A549 (cell line): Measurements from ENCODE around the gene PDE7B. TPM values are rescaled to one million over a fixed set of nuclear protein-coding genes. Genes with fewer than 3 reads are reported as not detected.

ENCODE experiments used
- ATAC-seq, 2 experiments: fragments of 200-7000 bp in 1 of 2; fragments of >200 bp in 1 of 2; cut with Nextera tagmentation in 1 of 2; cut with Tn5 transposase in 1 of 2; 3 replicates each; pipeline versions ENCODE4 v1.8.0 to v1.9.1; 2018 to 2020; ENCODE audit warnings: mild to moderate bottlenecking in 1 of 2, moderate library complexity in 1 of 2
- CTCF ChIA-PET: fragments of 300-600 bp; sonication (Branson Sonifier 250); formaldehyde crosslinking; extraction: SDS; loops from one replicate; lab custom pipeline; 2021; ENCODE audit warnings: antibody characterized with exemption, inconsistent platforms; lab: Yijun Ruan, JAX
- POLR2A ChIA-PET: fragments of 350-600 bp; formaldehyde crosslinking; extraction: SDS; loops from one replicate; lab custom pipeline; 2021; ENCODE audit warnings: antibody characterized with exemption, inconsistent platforms; lab: Yijun Ruan, JAX
- DNase-seq, 2 experiments: peaks; one replicate each; pipeline versions ENCODE4 v3.0.0 to v3.0.0-alpha.2; 2011 to 2016; ENCODE audit warnings: low read depth in 1 of 2, low spot score in 1 of 2
- FAIRE-seq: peaks from 2 replicates; lab custom pipeline; 2011; peaks lifted over from hg19 to GRCh38; lab: Jason Lieb, UNC
- H3K27ac ChIP-seq, 2 experiments: fragments of >200 bp; sonication (Bioruptor Twin); formaldehyde crosslinking; 3 replicates each; pipeline ENCODE4 v1.5.1; 2016 to 2017
- H3K4me1 ChIP-seq: fragments of >200 bp; sonication (Bioruptor Twin); formaldehyde crosslinking; 3 replicates; pipeline ENCODE4 v1.6.1; 2016
- H3K4me2 ChIP-seq: fragments of >200 bp; sonication (Bioruptor Twin); formaldehyde crosslinking; 3 replicates; pipeline ENCODE4 v1.6.1; 2016
- H3K4me3 ChIP-seq: fragments of >200 bp; sonication (Bioruptor Twin); formaldehyde crosslinking; 3 replicates; pipeline ENCODE4 v1.5.1; 2016
- H3K9me3 ChIP-seq: fragments of >200 bp; sonication (Bioruptor Twin); formaldehyde crosslinking; 3 replicates; pipeline ENCODE4 v1.6.1; 2016
- CBX8 ChIP-seq: fragments of 200-600 bp; sonication (generic); IDR thresholded peaks from 2 replicates; pipeline ENCODE4 v1.6.1; 2016
- CHD2 ChIP-seq: fragments of 150-350 bp; IDR thresholded peaks from 2 replicates; pipeline ENCODE4 v1.6.1; 2014; ENCODE audit warnings: low read length; ENCODE audit not compliant: partially characterized antibody
- CHD4 ChIP-seq: fragments of 200-600 bp; sonication (generic); IDR thresholded peaks from 2 replicates; pipeline ENCODE4 v1.6.1; 2016; ENCODE audit warnings: antibody characterized with exemption, mild to moderate bottlenecking, borderline replicate concordance
- CTCF ChIP-seq: fragments of >200 bp; sonication (Bioruptor Twin); formaldehyde crosslinking; IDR thresholded peaks from 3 replicates; pipeline ENCODE4 v1.5.1; 2016
- ELK1 ChIP-seq: fragments of 150-350 bp; IDR thresholded peaks from 2 replicates; pipeline ENCODE4 v1.6.1; 2014; ENCODE audit warnings: low read depth, mild to moderate bottlenecking, low read length
- EP300 ChIP-seq, 2 experiments: fragments of >200 bp; sonication (Bioruptor Twin); formaldehyde crosslinking; IDR thresholded peaks; 2 replicates in 1 of 2; 3 replicates in 1 of 2; pipeline ENCODE4 v1.6.1; 2016 to 2017
- ESRRA ChIP-seq: fragments of 150-350 bp; IDR thresholded peaks from 2 replicates; pipeline ENCODE4 v1.6.1; 2014; ENCODE audit warnings: mild to moderate bottlenecking, low read length, borderline replicate concordance
- HDAC2 ChIP-seq: fragments of 200-600 bp; sonication (generic); IDR thresholded peaks from 2 replicates; pipeline ENCODE4 v1.6.1; 2016
- HOXB5 ChIP-seq: fragments of 250-450 bp; sonication (Bioruptor Pico); IDR thresholded peaks from 2 replicates; pipeline ENCODE4 v1.5.0; 2020; ENCODE audit warnings: mild to moderate bottlenecking, moderate library complexity
- JUN ChIP-seq, 2 experiments: fragments of >200 bp; sonication (Bioruptor Twin); formaldehyde crosslinking; IDR thresholded peaks; 2 replicates in 1 of 2; 3 replicates in 1 of 2; pipeline ENCODE4 v1.6.1; 2016 to 2017
- KDM1A ChIP-seq: fragments of 200-600 bp; sonication (generic); IDR thresholded peaks from 2 replicates; pipeline ENCODE4 v1.6.1; 2016; ENCODE audit warnings: low read depth, mild to moderate bottlenecking
- KDM5A ChIP-seq: fragments of 200-600 bp; sonication (generic); IDR thresholded peaks from 2 replicates; pipeline ENCODE4 v1.6.1; 2016; ENCODE audit warnings: antibody characterized with exemption, mild to moderate bottlenecking
- MAFK ChIP-seq: fragments of 450-650 bp; IDR thresholded peaks from 2 replicates; pipeline ENCODE4 v1.6.1; 2014; ENCODE audit not compliant: partially characterized antibody
- MYC ChIP-seq: IDR thresholded peaks from 2 replicates; pipeline ENCODE4 v1.6.1; 2012; ENCODE audit warnings: mild to moderate bottlenecking, inconsistent platforms, low read length, improper control_type of control experiment, borderline replicate concordance
- NPAS2 ChIP-seq: fragments of 250-450 bp; sonication (Bioruptor Pico); IDR thresholded peaks from 2 replicates; pipeline ENCODE4 v1.8.0; 2022; ENCODE audit warnings: mild to moderate bottlenecking, moderate library complexity, borderline replicate concordance
- NR3C1 ChIP-seq: fragments of >200 bp; sonication (Bioruptor Twin); formaldehyde crosslinking; IDR thresholded peaks from 3 replicates; pipeline ENCODE4 v1.6.1; 2017
- PBX3 ChIP-seq: IDR thresholded peaks from 2 replicates; pipeline ENCODE4 v1.6.1; 2012
- PHF8 ChIP-seq: fragments of 200-600 bp; sonication (generic); IDR thresholded peaks from 2 replicates; pipeline ENCODE4 v1.6.1; 2016; ENCODE audit warnings: low read depth, mild to moderate bottlenecking, antibody characterized with exemption, moderate library complexity, borderline replicate concordance
- POLR2A ChIP-seq: IDR thresholded peaks from 2 replicates; pipeline ENCODE4 v1.6.1; 2012; ENCODE audit warnings: mild to moderate bottlenecking, low read length
- POLR2AphosphoS2 ChIP-seq: conservative IDR thresholded peaks from 2 replicates; pipeline ENCODE4 v1.6.1; 2012; ENCODE audit warnings: low read length, improper control_type of control experiment, inconsistent platforms
- RARB ChIP-seq: fragments of 250-450 bp; sonication (Bioruptor Pico); IDR thresholded peaks from 2 replicates; pipeline ENCODE4 v1.8.0; 2021; ENCODE audit warnings: mild to moderate bottlenecking, moderate library complexity
- RCOR1 ChIP-seq: fragments of 150-350 bp; IDR thresholded peaks from 2 replicates; pipeline ENCODE4 v1.6.1; 2014; ENCODE audit warnings: antibody characterized with exemption, low read length, low read depth
- RNF2 ChIP-seq: fragments of 200-600 bp; sonication (generic); IDR thresholded peaks from 2 replicates; pipeline ENCODE4 v1.6.1; 2016; ENCODE audit warnings: low read depth, mild to moderate bottlenecking, antibody characterized with exemption, moderate library complexity, borderline replicate concordance
- SREBF2 ChIP-seq: fragments of 450-650 bp; IDR thresholded peaks from 2 replicates; pipeline ENCODE4 v1.6.1; 2014; ENCODE audit warnings: mild to moderate bottlenecking, moderate library complexity
- ZC3H11A ChIP-seq: fragments of 450-650 bp; IDR thresholded peaks from 2 replicates; pipeline ENCODE4 v1.6.1; 2014; ENCODE audit warnings: antibody characterized with exemption, mild to moderate bottlenecking
- ZFP36 ChIP-seq: fragments of 450-650 bp; IDR thresholded peaks from 2 replicates; pipeline ENCODE4 v1.6.1; 2014; ENCODE audit warnings: borderline replicate concordance; ENCODE audit not compliant: partially characterized antibody
- ZNF302 ChIP-seq: fragments of 250-450 bp; sonication (Bioruptor Pico); IDR thresholded peaks from 2 replicates; pipeline ENCODE4 v1.9.0; 2021; ENCODE audit warnings: inconsistent platforms, mild to moderate bottlenecking, moderate library complexity
- ZSCAN20 ChIP-seq: fragments of 250-450 bp; sonication (Bioruptor Pico); IDR thresholded peaks from 2 replicates; pipeline ENCODE4 v1.8.0; 2022; ENCODE audit warnings: mild to moderate bottlenecking, moderate library complexity
- WGBS: methylation state at CpG from one replicate; pipeline ENCODE4 v1.1.6; 2017; ENCODE audit errors: missing lambda C conversion rate; 5-methylcytosine and 5-hydroxymethylcytosine counted together
- polyA plus RNA-seq, 4 experiments: library from polyadenylated mRNA; depleted of rRNA in 3 of 4; stranded (reverse); fragments of >200 nt; fragmentation: RNase III in 1 of 4; extraction: RNeasy Plus Mini Kit Qiagen cat#74134 plus additional on column Dnase treatment in 1 of 4; gene quantifications; 2 replicates in 3 of 4; 3 replicates in 1 of 4; pipeline ENCODE4 v1.2.3, GENCODE V29; 2011 to 2017
- TF ChIP-seq, protein P1 (sequence below): fragments of >200 bp; sonication (Bioruptor Twin); formaldehyde crosslinking; IDR thresholded peaks from 2 replicates; pipeline ENCODE4 v1.6.1; 2016
- TF ChIP-seq, protein P2 (sequence below): fragments of 200-600 bp; sonication (generic); IDR thresholded peaks from 2 replicates; pipeline ENCODE4 v1.6.1; 2016; ENCODE audit warnings: antibody characterized with exemption, mild to moderate bottlenecking, moderate library complexity
- TF ChIP-seq, protein P3 (sequence below): fragments of 450-650 bp; IDR thresholded peaks from 2 replicates; pipeline ENCODE4 v1.6.1; 2014; ENCODE audit warnings: antibody characterized with exemption

PDE7B gene
- polyA plus RNA-seq, 2 of the 4 experiments (the other 2 are of a cell fraction), result 6.6 to 13.8 TPM

DNA sequence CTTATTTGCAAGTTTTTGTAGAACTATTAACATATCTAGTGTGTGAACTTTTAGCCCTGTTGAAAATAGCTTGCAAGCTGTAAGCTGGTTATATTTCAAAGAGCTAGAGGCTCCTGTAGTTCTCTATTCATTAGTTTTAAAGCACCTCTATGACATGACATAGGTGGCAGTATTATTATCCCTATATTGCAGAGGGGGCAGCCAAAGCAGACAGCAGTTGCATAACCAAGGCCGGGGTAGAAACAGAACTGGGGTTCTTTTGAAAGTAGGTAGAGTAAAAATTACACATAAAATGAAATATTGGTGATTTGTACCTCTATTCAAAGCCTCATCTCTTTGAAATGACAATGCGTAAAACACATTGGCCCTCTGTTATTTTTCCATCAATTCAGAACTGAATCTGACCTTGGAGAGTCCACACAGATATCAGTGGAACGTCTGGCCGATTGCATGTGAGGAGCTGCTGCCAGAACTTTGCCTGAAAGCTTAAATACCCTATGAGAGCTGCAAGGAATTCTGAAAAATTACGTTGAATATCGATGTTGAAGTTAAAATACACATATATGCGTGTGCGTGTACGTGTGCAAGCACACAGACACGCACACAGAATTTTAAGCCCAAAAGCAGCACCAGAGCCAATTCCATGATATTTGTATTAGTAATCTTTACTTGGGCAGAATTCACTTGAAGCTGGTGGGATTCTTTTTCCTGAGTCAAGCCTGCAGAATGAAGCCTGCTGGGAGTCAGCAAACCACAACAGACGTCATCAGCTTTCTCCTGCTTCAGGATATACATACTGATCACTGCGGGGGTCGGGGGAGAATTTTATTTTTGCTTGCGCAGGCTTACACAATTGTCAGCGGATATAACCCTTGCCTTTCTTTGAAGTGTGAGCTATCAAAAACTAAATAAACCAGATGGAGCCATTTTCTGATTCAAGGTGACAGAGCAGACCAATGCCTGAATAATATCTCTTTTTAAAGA, 163.2 kb downstream of the PDE7B start:
- WGBS, result 2% methylated on average over 15 of the region's 15 CpGs
- Histone ChIP-seq H3K27ac (peak overlapping the region; percentile 91 to 92), H3K4me3 (peak overlapping the region; percentile 25; the same call in 1 of the 3 replicates), H3K4me2 (peak overlapping the region; percentile 79), H3K9me3 (no peaks in the 10 kb centered on the region), H3K4me1 (peaks cover 69% of the 10 kb centered on the region)
- POLR2A ChIA-PET, result interaction anchor here (0.7 to 2.0 kb wide), 13 partner anchors 12 to 477 kb away, joined by 3 to 13 read pairs (median 3); partner anchors contain the start of genes BCLAF1 and PDE7B
- peak; percentile 60 to 96 for DNase-seq
- FAIRE-seq, result no peak
- CTCF ChIA-PET, result interaction anchor here (0.9 to 1.5 kb wide), 3 partner anchors 15 to 479 kb away, joined by 3 to 4 read pairs (median 3); no protein-coding TSS in a partner anchor
- ATAC-seq, result peak; percentile 93 to 95
- TF ChIP-seq CHD2, result no peak
- no peak for TF ChIP-seq POLR2AphosphoS2
- no peak for TF ChIP-seq HDAC2
- no peak for TF ChIP-seq CBX8
- TF ChIP-seq RARB (CRISPR knock-in tag), result no peak; the same call in 1 of the 2 replicates
- no peak for TF ChIP-seq ZC3H11A
- no peak; the same call in 1 of the 2 replicates for TF ChIP-seq ZSCAN20 (CRISPR knock-in tag)
- TF ChIP-seq NPAS2, result no peak
- TF ChIP-seq ZFP36, result no peak
- TF ChIP-seq NR3C1, result no peak
- no peak for TF ChIP-seq ELK1
- no peak for TF ChIP-seq ESRRA
- no peak for TF ChIP-seq MYC
- TF ChIP-seq, protein P1, sequence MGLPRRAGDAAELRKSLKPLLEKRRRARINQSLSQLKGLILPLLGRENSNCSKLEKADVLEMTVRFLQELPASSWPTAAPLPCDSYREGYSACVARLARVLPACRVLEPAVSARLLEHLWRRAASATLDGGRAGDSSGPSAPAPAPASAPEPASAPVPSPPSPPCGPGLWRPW, result peak; percentile 84; the same call in 1 of the 2 replicates
- no peak for TF ChIP-seq CTCF
- no peak for TF ChIP-seq POLR2A
- TF ChIP-seq KDM1A, result no peak
- TF ChIP-seq SREBF2, result no peak
- TF ChIP-seq PBX3, result peak; percentile 72
- TF ChIP-seq KDM5A, result no peak
- no peak for TF ChIP-seq ZNF302 (CRISPR knock-in tag)
- no peak for TF ChIP-seq CHD4
- TF ChIP-seq, protein P2, sequence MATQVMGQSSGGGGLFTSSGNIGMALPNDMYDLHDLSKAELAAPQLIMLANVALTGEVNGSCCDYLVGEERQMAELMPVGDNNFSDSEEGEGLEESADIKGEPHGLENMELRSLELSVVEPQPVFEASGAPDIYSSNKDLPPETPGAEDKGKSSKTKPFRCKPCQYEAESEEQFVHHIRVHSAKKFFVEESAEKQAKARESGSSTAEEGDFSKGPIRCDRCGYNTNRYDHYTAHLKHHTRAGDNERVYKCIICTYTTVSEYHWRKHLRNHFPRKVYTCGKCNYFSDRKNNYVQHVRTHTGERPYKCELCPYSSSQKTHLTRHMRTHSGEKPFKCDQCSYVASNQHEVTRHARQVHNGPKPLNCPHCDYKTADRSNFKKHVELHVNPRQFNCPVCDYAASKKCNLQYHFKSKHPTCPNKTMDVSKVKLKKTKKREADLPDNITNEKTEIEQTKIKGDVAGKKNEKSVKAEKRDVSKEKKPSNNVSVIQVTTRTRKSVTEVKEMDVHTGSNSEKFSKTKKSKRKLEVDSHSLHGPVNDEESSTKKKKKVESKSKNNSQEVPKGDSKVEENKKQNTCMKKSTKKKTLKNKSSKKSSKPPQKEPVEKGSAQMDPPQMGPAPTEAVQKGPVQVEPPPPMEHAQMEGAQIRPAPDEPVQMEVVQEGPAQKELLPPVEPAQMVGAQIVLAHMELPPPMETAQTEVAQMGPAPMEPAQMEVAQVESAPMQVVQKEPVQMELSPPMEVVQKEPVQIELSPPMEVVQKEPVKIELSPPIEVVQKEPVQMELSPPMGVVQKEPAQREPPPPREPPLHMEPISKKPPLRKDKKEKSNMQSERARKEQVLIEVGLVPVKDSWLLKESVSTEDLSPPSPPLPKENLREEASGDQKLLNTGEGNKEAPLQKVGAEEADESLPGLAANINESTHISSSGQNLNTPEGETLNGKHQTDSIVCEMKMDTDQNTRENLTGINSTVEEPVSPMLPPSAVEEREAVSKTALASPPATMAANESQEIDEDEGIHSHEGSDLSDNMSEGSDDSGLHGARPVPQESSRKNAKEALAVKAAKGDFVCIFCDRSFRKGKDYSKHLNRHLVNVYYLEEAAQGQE, result no peak
- TF ChIP-seq RCOR1, result no peak
- TF ChIP-seq RNF2, result no peak
- TF ChIP-seq HOXB5, result peak; percentile 72; the same call in 1 of the 2 replicates
- peak; percentile 98 to 99 for TF ChIP-seq JUN (IDR thresholded peaks at IDR 0.05)
- TF ChIP-seq, protein P3, sequence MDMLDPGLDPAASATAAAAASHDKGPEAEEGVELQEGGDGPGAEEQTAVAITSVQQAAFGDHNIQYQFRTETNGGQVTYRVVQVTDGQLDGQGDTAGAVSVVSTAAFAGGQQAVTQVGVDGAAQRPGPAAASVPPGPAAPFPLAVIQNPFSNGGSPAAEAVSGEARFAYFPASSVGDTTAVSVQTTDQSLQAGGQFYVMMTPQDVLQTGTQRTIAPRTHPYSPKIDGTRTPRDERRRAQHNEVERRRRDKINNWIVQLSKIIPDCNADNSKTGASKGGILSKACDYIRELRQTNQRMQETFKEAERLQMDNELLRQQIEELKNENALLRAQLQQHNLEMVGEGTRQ, result no peak
- TF ChIP-seq PHF8, result no peak
- TF ChIP-seq EP300 (IDR thresholded peaks at IDR 0.05), result peak; percentile 98 to 99
- TF ChIP-seq MAFK, result peak; percentile 59
